ENCODE data around the gene ADARB2.

ADARB2 gene

GRCh38 chr10:1670541-1671365, 66.6 kb downstream of the ADARB2 start:
- TF ChIP-seq ZBTB7A (IDR thresholded peaks at IDR 0.05; ENCODE audit: low read depth): no peak
- no peak for TF ChIP-seq RAD21 (IDR thresholded peaks at IDR 0.05; ENCODE audit: low read depth)
- no peak for TF ChIP-seq EGR1 (IDR thresholded peaks at IDR 0.05)
- TF ChIP-seq TCF12 (IDR thresholded peaks at IDR 0.05; ENCODE audit: low read depth): no peak
- TF ChIP-seq USF1 (IDR thresholded peaks at IDR 0.05): no peak
- no peak for TF ChIP-seq TEAD4 (IDR thresholded peaks at IDR 0.05)
- TF ChIP-seq NFIC (IDR thresholded peaks at IDR 0.05): no peak
- no peak for TF ChIP-seq EP300 (IDR thresholded peaks at IDR 0.05; ENCODE audit: borderline replicate concordance)
- TF ChIP-seq MAX (IDR thresholded peaks at IDR 0.05): no peak
- TF ChIP-seq CREB1 (IDR thresholded peaks at IDR 0.05; ENCODE audit: low read depth): no peak
- TF ChIP-seq YY1 (IDR thresholded peaks at IDR 0.05; ENCODE audit: low read depth): no peak
- TF ChIP-seq CEBPB (IDR thresholded peaks at IDR 0.05): no peak
- no peak for TF ChIP-seq REST (IDR thresholded peaks at IDR 0.05; ENCODE audit: low read depth)

GRCh38 chr10:1669433-1669832, 67.9 kb downstream of the ADARB2 start:
- TF ChIP-seq YY1 (IDR thresholded peaks at IDR 0.05; ENCODE audit: low read depth) (no peak), MAX (IDR thresholded peaks at IDR 0.05) (no peak), USF1 (IDR thresholded peaks at IDR 0.05) (no peak), FOXM1 (IDR thresholded peaks at IDR 0.05; ENCODE audit: borderline replicate concordance, low read depth) (no peak), TCF12 (IDR thresholded peaks at IDR 0.05; ENCODE audit: low read depth) (no peak), TAF1 (IDR thresholded peaks at IDR 0.05; ENCODE audit: low read depth) (no peak), EP300 (IDR thresholded peaks at IDR 0.05; ENCODE audit: borderline replicate concordance) (no peak), EGR1 (IDR thresholded peaks at IDR 0.05) (no peak), TEAD4 (IDR thresholded peaks at IDR 0.05) (no peak), ZBTB7A (IDR thresholded peaks at IDR 0.05; ENCODE audit: low read depth) (no peak), REST (IDR thresholded peaks at IDR 0.05; ENCODE audit: low read depth) (no peak), CREB1 (IDR thresholded peaks at IDR 0.05; ENCODE audit: low read depth) (no peak), CEBPB (IDR thresholded peaks at IDR 0.05) (no peak)

- TF ChIP-seq NFIC (IDR thresholded peaks at IDR 0.05) (no peak), TAF1 (IDR thresholded peaks at IDR 0.05; ENCODE audit: low read depth) (no peak), EP300 (IDR thresholded peaks at IDR 0.05; ENCODE audit: borderline replicate concordance) (no peak), MAX (IDR thresholded peaks at IDR 0.05) (no peak), REST (IDR thresholded peaks at IDR 0.05; ENCODE audit: low read depth) (no peak), YY1 (IDR thresholded peaks at IDR 0.05; ENCODE audit: low read depth) (no peak)
Measured at GRCh38 chr10:1668399-1668798, 68.9 kb downstream of the ADARB2 start.

GRCh38 chr10:1667392-1667791, 69.9 kb downstream of the ADARB2 start:
- TF ChIP-seq MAX (IDR thresholded peaks at IDR 0.05) (no peak), EP300 (IDR thresholded peaks at IDR 0.05; ENCODE audit: borderline replicate concordance) (no peak), TEAD4 (IDR thresholded peaks at IDR 0.05) (no peak), ZBTB7A (IDR thresholded peaks at IDR 0.05; ENCODE audit: low read depth) (no peak), TCF12 (IDR thresholded peaks at IDR 0.05; ENCODE audit: low read depth) (no peak), RAD21 (IDR thresholded peaks at IDR 0.05; ENCODE audit: low read depth) (no peak), CEBPB (IDR thresholded peaks at IDR 0.05) (no peak), FOXM1 (IDR thresholded peaks at IDR 0.05; ENCODE audit: borderline replicate concordance, low read depth) (no peak), CREB1 (IDR thresholded peaks at IDR 0.05; ENCODE audit: low read depth) (no peak), TAF1 (IDR thresholded peaks at IDR 0.05; ENCODE audit: low read depth) (no peak), NFIC (IDR thresholded peaks at IDR 0.05) (no peak), USF1 (IDR thresholded peaks at IDR 0.05) (no peak)

Data from Ishikawa (cell line).